ENCODE measurements around the gene KNDC1. TPM values are rescaled to one million over a fixed set of nuclear protein-coding genes. Genes with fewer than 3 reads are reported as not detected.
"Not testable (repeated sequence)": the region's sequence is repeated elsewhere in the genome, so short reads cannot be mapped to it uniquely, and the experiment has no call there.

Gene KNDC1
- total RNA-seq, 4 donors from 2014 or later = 0.42 to 1.7 (median 0.95) TPM

- H3K4me1 ChIP-seq = no peaks in the 10 kb centered on the region
- intact Hi-C loops (cut with DNase I) = no loop called here
- peaks cover 0 to 13% (median 0%) of the 10 kb centered on the region in 4 donors for H3K27me3 ChIP-seq
- no peaks in the 10 kb centered on the region for H3K36me3 ChIP-seq
- TF ChIP-seq EP300 (IDR thresholded peaks at IDR 0.05) = no peak
- no peak for TF ChIP-seq POLR2AphosphoS5 (IDR thresholded peaks at IDR 0.05)
- TF ChIP-seq, protein P1, sequence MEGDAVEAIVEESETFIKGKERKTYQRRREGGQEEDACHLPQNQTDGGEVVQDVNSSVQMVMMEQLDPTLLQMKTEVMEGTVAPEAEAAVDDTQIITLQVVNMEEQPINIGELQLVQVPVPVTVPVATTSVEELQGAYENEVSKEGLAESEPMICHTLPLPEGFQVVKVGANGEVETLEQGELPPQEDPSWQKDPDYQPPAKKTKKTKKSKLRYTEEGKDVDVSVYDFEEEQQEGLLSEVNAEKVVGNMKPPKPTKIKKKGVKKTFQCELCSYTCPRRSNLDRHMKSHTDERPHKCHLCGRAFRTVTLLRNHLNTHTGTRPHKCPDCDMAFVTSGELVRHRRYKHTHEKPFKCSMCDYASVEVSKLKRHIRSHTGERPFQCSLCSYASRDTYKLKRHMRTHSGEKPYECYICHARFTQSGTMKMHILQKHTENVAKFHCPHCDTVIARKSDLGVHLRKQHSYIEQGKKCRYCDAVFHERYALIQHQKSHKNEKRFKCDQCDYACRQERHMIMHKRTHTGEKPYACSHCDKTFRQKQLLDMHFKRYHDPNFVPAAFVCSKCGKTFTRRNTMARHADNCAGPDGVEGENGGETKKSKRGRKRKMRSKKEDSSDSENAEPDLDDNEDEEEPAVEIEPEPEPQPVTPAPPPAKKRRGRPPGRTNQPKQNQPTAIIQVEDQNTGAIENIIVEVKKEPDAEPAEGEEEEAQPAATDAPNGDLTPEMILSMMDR (IDR thresholded peaks at IDR 0.05) = no peak
- TF ChIP-seq POLR2A (IDR thresholded peaks at IDR 0.05; ENCODE audit: low read depth) = no peak
- H3K9me3 ChIP-seq = no peaks in the 10 kb centered on the region
- no peak overlapping the region for H3K27ac ChIP-seq (replicated peaks in 1 of 4)
- H3K4me3 ChIP-seq = no peak overlapping the region
- WGBS = 82% methylated on average over 20 of the region's 20 CpGs
- DNase-seq (ENCODE audit: extremely low spot score) = no peak
These were observed 25.5 kb upstream of the KNDC1 start for GRCh38 chr10:133134411-133135115.

DNA sequence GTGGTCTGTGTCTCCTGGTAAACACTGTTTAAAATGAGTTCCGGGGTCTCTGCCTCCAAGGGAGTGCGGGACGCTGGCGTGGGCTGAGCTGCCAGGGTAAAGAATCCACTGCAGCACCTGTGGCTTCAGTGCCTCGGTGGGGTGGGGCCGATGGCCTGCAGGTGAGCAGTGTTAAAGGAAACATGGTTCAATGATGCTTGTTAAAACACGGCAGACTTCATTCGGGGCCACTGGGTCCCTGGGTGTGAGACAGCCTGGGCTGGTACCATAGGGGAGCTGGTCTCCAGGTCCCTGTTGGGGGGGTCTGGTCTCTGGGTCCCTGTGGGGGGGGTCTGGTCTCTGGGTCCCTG is 24.9 kb upstream of the KNDC1 start:
- Histone ChIP-seq H3K9me3 (no peaks in the 10 kb centered on the region), H3K4me3 (no peak overlapping the region), H3K36me3 (no peaks in the 10 kb centered on the region), H3K27ac (replicated peaks in 1 of 4) (no peak overlapping the region), H3K4me1 (no peaks in the 10 kb centered on the region), H3K27me3 (peaks cover 0 to 18% (median 0%) of the 10 kb centered on the region in 4 donors)
- intact Hi-C loops (cut with DNase I) = no loop called here
- no peak for DNase-seq (ENCODE audit: extremely low spot score)
- TF ChIP-seq, protein P1 (IDR thresholded peaks at IDR 0.05) = no peak
- TF ChIP-seq POLR2AphosphoS5 (IDR thresholded peaks at IDR 0.05) = no peak
- WGBS = 79% methylated on average over 4 of the region's 8 CpGs

DNA sequence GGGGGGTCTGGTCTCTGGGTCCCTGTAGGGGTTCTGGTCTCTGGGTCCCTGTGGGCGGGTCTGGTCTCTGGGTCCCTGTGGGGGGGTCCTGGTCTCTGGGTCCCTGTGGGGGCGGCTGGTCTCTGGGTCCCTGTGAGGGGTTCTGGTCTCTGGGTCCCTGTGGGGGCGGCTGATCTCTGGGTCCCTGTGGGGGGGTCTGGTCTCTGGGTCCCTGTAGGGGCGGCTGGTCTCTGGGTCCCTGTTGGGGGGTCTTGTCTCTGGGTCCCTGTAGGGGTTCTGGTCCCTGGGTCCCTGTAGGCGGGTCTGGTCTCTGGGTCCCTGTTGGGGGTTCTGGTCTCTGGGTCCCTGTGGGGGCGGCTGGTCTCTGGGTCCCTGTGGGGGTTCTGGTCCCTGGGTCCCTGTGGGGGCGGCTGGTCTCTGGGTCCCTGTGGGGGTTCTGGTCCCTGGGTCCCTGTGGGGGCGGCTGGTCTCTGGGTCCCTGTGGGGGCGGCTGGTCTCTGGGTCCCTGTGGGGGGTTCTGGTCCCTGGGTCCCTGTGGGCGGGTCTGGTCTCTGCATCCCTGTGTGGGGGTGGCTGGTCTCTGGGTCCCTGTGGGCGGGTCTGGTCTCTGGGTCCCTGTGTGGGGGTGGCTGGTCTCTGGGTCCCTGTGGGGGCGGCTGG is 22.4 kb upstream of the KNDC1 start:
- WGBS = no CpG with 5 or more reads among the region's 12 CpGs
- DNase-seq (ENCODE audit: extremely low spot score); H3K4me3 ChIP-seq; H3K9me3 ChIP-seq; H3K36me3 ChIP-seq; H3K4me1 ChIP-seq; H3K27ac ChIP-seq (replicated peaks in 1 of 4); intact Hi-C loops (cut with DNase I): not testable (repeated sequence)
- H3K27me3 ChIP-seq = peaks cover 0 to 43% (median 2%) of the 10 kb centered on the region in 4 donors

DNA sequence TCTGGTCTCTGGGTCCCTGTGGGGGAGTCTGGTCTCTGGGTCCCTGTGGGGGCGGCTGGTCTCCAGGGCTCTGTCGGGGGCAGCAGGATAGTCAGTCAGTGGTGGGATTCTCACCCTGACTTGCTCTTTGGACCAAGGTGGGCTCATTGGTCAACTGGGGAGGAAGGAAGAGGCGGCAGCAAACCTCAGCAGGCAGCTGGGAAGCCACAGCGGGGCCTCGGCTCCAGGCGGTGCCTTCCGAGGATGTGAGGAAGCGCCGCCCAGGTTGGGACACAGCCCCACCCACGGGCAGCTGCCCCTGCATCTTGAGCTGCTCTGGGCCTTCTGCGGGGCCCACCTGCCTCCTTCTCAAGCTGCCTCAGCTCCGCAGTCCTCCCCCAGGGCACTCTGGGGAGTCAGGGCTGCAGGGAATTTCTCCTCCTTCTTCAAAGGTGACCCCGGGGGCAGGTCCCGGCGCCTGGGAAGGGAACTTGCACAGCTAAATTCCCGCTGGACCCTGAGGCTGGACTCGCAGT is 20.4 kb upstream of the KNDC1 start:
- H3K9me3 ChIP-seq = no peaks in the 10 kb centered on the region
- no peaks in the 10 kb centered on the region for H3K36me3 ChIP-seq
- H3K4me1 ChIP-seq = no peaks in the 10 kb centered on the region
- WGBS = 58% methylated on average over 6 of the region's 17 CpGs
- no peak overlapping the region for H3K27ac ChIP-seq (replicated peaks in 1 of 4)
- no peak for DNase-seq (ENCODE audit: extremely low spot score)
- TF ChIP-seq, protein P1 (IDR thresholded peaks at IDR 0.05) = no peak
- TF ChIP-seq POLR2A (IDR thresholded peaks at IDR 0.05; ENCODE audit: low read depth) (no peak), POLR2AphosphoS5 (IDR thresholded peaks at IDR 0.05) (no peak), EP300 (IDR thresholded peaks at IDR 0.05) (no peak)
- H3K4me3 ChIP-seq = no peak overlapping the region
- intact Hi-C loops (cut with DNase I) = no loop called here
- peaks cover 0 to 62% (median 2%) of the 10 kb centered on the region in 4 donors for H3K27me3 ChIP-seq

GRCh38 chr10:133140417-133141143 is 19.4 kb upstream of the KNDC1 start:
- H3K9me3 ChIP-seq = no peaks in the 10 kb centered on the region
- H3K27me3 ChIP-seq = peaks cover 0 to 72% (median 2%) of the 10 kb centered on the region in 4 donors
- H3K36me3 ChIP-seq = no peaks in the 10 kb centered on the region
- TF ChIP-seq, protein P1 (IDR thresholded peaks at IDR 0.05) = no peak
- DNase-seq (ENCODE audit: extremely low spot score) = no peak
- no peak overlapping the region for H3K4me3 ChIP-seq
- H3K4me1 ChIP-seq = no peaks in the 10 kb centered on the region
- no peak overlapping the region for H3K27ac ChIP-seq (replicated peaks in 1 of 4)
- 77% methylated on average over 23 of the region's 26 CpGs for WGBS
- intact Hi-C loops (cut with DNase I) = no loop called here

All from esophagus muscularis mucosa (tissue), 4 donors.